Measurements from ENCODE around the gene ZCCHC8.
A peak's percentile ranks its signal among the peaks of the same experiment; 100 is the strongest.
"Not testable (repeated sequence)": the region's sequence is repeated elsewhere in the genome, so short reads cannot be mapped to it uniquely, and the experiment has no call there.

Gene ZCCHC8

GRCh38 chr12:122449317-122449716 is 51.4 kb downstream of the ZCCHC8 start:
- Mint-ChIP-seq H3K4me3 (no peak overlapping the region), H3K27ac (no peak overlapping the region), H3K4me1 (peaks cover 13 to 18% of the 10 kb centered on the region in 2 donors), H3K27me3 (no peaks in the 10 kb centered on the region), H3K9me3 (no peaks in the 10 kb centered on the region), H3K36me3 (no peaks in the 10 kb centered on the region)
- DNase-seq (no peak), ATAC-seq (replicated peaks) (peak; percentile 45 to 60)

GRCh38 chr12:122447825-122448224 is 52.9 kb downstream of the ZCCHC8 start:
- H3K27ac Mint-ChIP-seq; ATAC-seq (replicated peaks); H3K9me3 Mint-ChIP-seq: not testable (repeated sequence)

DNA sequence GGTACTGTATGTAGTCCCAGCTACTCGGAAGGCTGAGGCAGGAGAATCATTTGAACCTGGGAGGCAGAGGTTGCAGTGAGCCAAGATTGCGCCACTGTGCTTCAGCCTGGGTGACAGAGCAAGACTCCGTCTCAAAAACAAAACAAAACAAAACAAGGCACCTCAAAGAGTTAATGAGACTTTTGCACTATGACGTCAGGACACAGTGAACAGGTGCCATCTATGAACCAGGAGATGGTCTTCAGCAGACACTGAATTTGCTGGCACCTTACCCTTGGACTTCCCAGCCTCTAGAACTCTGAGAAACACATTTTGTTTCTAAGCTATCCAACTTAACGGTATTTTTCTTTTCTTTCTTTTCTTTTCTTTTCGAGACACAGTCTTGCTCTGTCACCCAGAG is 54.3 kb downstream of the ZCCHC8 start:
- DNase-seq; ATAC-seq (replicated peaks); H3K4me1 Mint-ChIP-seq; H3K4me3 Mint-ChIP-seq; H3K27me3 Mint-ChIP-seq; H3K36me3 Mint-ChIP-seq; H3K9me3 Mint-ChIP-seq; H3K27ac Mint-ChIP-seq: not testable (repeated sequence)

More at GRCh38 chr12:122447825-122448224, 52.9 kb downstream of the ZCCHC8 start:
- H3K36me3 Mint-ChIP-seq, H3K4me1 Mint-ChIP-seq, H3K4me3 Mint-ChIP-seq, H3K27me3 Mint-ChIP-seq, DNase-seq: not testable (repeated sequence)

DNA sequence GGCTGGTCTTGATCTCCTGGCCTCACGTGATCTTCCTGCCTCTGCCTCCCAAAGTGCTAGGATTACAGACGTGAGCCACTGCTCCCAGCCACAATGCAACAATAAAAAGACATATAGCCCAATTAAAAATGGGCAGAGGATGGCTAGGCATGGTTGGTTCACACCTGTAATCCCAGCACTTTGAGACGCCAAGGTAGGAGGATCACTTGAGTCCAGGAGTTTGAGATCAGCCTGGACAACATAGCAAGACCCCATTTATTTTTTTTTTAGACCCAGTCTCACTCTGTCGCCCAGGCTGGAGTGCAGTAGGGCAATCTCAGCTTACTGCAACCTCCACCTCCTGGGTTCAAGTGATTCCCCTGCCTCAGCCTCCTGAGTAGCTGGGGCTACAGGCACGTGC is 56.7 kb downstream of the ZCCHC8 start:
- not testable (repeated sequence) for H3K36me3 Mint-ChIP-seq; H3K27me3 Mint-ChIP-seq; H3K27ac Mint-ChIP-seq; H3K4me3 Mint-ChIP-seq; H3K9me3 Mint-ChIP-seq; H3K4me1 Mint-ChIP-seq; DNase-seq; ATAC-seq (replicated peaks)

- H3K4me3 Mint-ChIP-seq; ATAC-seq (replicated peaks); H3K27ac Mint-ChIP-seq; H3K36me3 Mint-ChIP-seq; DNase-seq; H3K9me3 Mint-ChIP-seq; H3K27me3 Mint-ChIP-seq; H3K4me1 Mint-ChIP-seq: not testable (repeated sequence)
Measured at GRCh38 chr12:122438822-122439221, 61.9 kb downstream of the ZCCHC8 start.

- DNase-seq (no peak), ATAC-seq (replicated peaks) (no peak)
- Mint-ChIP-seq H3K4me1 (no peaks in the 10 kb centered on the region), H3K4me3 (no peak overlapping the region), H3K27me3 (no peaks in the 10 kb centered on the region), H3K36me3 (no peaks in the 10 kb centered on the region), H3K9me3 (no peaks in the 10 kb centered on the region), H3K27ac (no peak overlapping the region)
Measured at GRCh38 chr12:122437656-122438121, 63.0 kb downstream of the ZCCHC8 start.

GRCh38 chr12:122435186-122435585 is 65.5 kb downstream of the ZCCHC8 start:
- DNase-seq (no peak), ATAC-seq (replicated peaks) (no peak)
- no peaks in the 10 kb centered on the region for H3K9me3 Mint-ChIP-seq
- H3K36me3 Mint-ChIP-seq = no peaks in the 10 kb centered on the region
- no peaks in the 10 kb centered on the region for H3K27me3 Mint-ChIP-seq
- H3K27ac Mint-ChIP-seq = no peak overlapping the region
- H3K4me3 Mint-ChIP-seq = no peak overlapping the region
- H3K4me1 Mint-ChIP-seq = no peaks in the 10 kb centered on the region

GRCh38 chr12:122429043-122429442 is 71.7 kb downstream of the ZCCHC8 start:
- H3K36me3 Mint-ChIP-seq; H3K4me3 Mint-ChIP-seq; H3K27ac Mint-ChIP-seq; ATAC-seq (replicated peaks); H3K27me3 Mint-ChIP-seq; DNase-seq; H3K9me3 Mint-ChIP-seq: not testable (repeated sequence)
- peaks cover 2 to 12% of the 10 kb centered on the region in 2 donors for H3K4me1 Mint-ChIP-seq

GRCh38 chr12:122427403-122427802 is 73.3 kb downstream of the ZCCHC8 start:
- H3K9me3 Mint-ChIP-seq = no peaks in the 10 kb centered on the region

DNA sequence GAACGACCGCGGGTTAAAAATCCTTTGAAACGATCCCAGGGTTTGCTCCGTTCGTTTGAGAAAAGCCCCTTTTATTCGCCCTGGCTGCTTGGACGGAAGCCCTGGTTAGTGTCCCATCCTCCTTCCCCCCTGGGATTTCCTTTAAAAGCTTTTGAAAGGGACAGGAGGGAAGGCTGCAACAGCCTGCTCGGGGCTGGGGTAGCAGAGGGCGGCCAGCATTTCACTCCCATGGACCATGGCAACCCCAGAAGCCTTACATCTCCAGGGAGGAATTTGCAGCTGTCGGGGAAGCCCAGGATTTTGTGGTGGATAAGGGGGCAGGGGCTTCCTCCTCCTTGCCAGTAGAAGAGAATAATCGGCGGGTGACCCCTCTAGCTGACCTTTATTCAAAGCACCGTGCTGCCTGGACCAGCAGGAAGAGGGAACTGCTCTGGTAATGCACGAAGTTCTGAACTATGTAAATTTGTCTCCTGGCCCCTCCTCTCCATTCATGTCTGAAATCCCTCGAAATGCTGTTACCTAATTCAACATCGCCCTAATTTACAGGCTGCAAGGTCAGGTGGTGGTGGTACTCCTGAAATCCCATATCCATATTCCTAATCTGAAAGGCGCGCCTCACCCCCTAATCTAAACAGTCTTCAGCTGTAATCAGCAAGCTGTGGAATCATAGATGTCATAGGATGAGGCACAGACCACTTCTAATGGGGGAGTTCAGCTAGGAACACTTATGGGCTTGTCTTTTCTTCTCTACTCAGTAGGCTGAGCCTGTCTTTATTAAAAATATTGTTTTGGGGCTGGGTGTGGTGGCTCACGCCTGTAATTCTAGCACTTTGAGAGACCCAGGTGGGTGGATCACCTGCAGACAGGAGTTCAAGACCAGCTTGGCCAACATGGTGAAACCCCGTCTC is 77.2 kb downstream of the ZCCHC8 start:
- peaks cover 11 to 38% of the 10 kb centered on the region in 2 donors for H3K4me1 Mint-ChIP-seq
- no peaks in the 10 kb centered on the region for H3K9me3 Mint-ChIP-seq
- peak; percentile 15 for DNase-seq
- H3K27ac Mint-ChIP-seq = peak overlapping the region; percentile 95
- no peaks in the 10 kb centered on the region for H3K27me3 Mint-ChIP-seq
- ATAC-seq (replicated peaks) = peak; percentile 26 to 35
- no peaks in the 10 kb centered on the region for H3K36me3 Mint-ChIP-seq
- H3K4me3 Mint-ChIP-seq = peak overlapping the region; percentile 84 to 87

More at GRCh38 chr12:122427403-122427802, 73.3 kb downstream of the ZCCHC8 start:
- Mint-ChIP-seq H3K36me3 (no peaks in the 10 kb centered on the region), H3K27ac (no peak overlapping the region), H3K4me1 (peaks cover 8 to 26% of the 10 kb centered on the region in 2 donors), H3K4me3 (no peak overlapping the region), H3K27me3 (no peaks in the 10 kb centered on the region)
- ATAC-seq (replicated peaks) = no peak
- DNase-seq = no peak

GRCh38 chr12:122422730-122423257 is 77.9 kb downstream of the ZCCHC8 start:
- ATAC-seq (replicated peaks) = peak; percentile 4 to 11
- Mint-ChIP-seq H3K4me1 (peaks cover 15 to 38% of the 10 kb centered on the region in 2 donors), H3K36me3 (no peaks in the 10 kb centered on the region), H3K4me3 (peak overlapping the region; percentile 84 to 87), H3K27ac (peak overlapping the region; percentile 87), H3K27me3 (no peaks in the 10 kb centered on the region), H3K9me3 (no peaks in the 10 kb centered on the region)
- DNase-seq = no peak

GRCh38 chr12:122421821-122422729 is 78.7 kb downstream of the ZCCHC8 start, which contains the start of gene CLIP1:
CLIP1 (minus strand) TSS chr12:122422669; CDS start chr12:122380452, 42,217 bp downstream.
- ATAC-seq (replicated peaks) (peak; percentile 71 to 79), DNase-seq (peak; percentile 53)
- H3K27ac Mint-ChIP-seq = peak within 1 kb of the TSS; percentile 95
- H3K4me1 Mint-ChIP-seq = peaks cover 16 to 38% of the 10 kb centered on the region in 2 donors
- H3K9me3 Mint-ChIP-seq = no peaks in the 10 kb centered on the region
- H3K4me3 Mint-ChIP-seq = peak within 1 kb of the TSS; percentile 90 to 91
- no peaks in the 10 kb centered on the region for H3K27me3 Mint-ChIP-seq
- H3K36me3 Mint-ChIP-seq = no peaks in the 10 kb centered on the region
